Lung (tissue), 12 donors: ENCODE results near the gene ASB18. TPM values are rescaled to one million over a fixed set of nuclear protein-coding genes. Genes with fewer than 3 reads are reported as not detected.

ENCODE experiments used
- ATAC-seq: fragments of 200-7000 bp; cut with Tn5 transposase; one replicate; pipeline ENCODE4 v1.9.1; 2020; ENCODE audit warnings: moderate number of reproducible peaks; ENCODE audit not compliant: insufficient read depth, low FRiP score
- DNase-seq, 3 donors: peaks; one replicate each; pipeline ENCODE4 v3.0.0-alpha.2; 2013 to 2017
- H3K27ac ChIP-seq, 2 donors: one replicate each; pipeline ENCODE4 v1.5.1; 2013; ENCODE audit warnings: mild to moderate bottlenecking in 2 of 2, moderate library complexity in 2 of 2, control low read depth in 1 of 2, inconsistent platforms in 1 of 2, low read depth in 1 of 2, low read length in 1 of 2
- H3K27me3 ChIP-seq, 3 donors: one replicate each; pipeline ENCODE4 v1.5.1; 2013; ENCODE audit warnings: low read length in 2 of 3; ENCODE audit not compliant: control insufficient read depth in 3 of 3, insufficient read depth in 3 of 3
- H3K36me3 ChIP-seq, 4 donors: one replicate each; pipeline ENCODE4 v1.5.1; 2013; ENCODE audit warnings: low read length in 4 of 4, mild to moderate bottlenecking in 1 of 4, moderate library complexity in 1 of 4; ENCODE audit not compliant: control insufficient read depth in 4 of 4, insufficient read depth in 4 of 4
- H3K4me1 ChIP-seq, 5 donors: one replicate each; pipeline ENCODE4 v1.5.1; 2013; ENCODE audit warnings: low read length in 5 of 5, mild to moderate bottlenecking in 2 of 5, moderate library complexity in 1 of 5; ENCODE audit not compliant: control insufficient read depth in 5 of 5, insufficient read depth in 5 of 5
- H3K4me3 ChIP-seq: one replicate; pipeline ENCODE4 v1.5.1; 2013; ENCODE audit warnings: mild to moderate bottlenecking, control low read depth, moderate library complexity
- H3K9ac ChIP-seq, 2 donors: one replicate each; pipeline ENCODE4 v1.5.1; 2013; ENCODE audit warnings: low read length in 2 of 2, control low read depth in 1 of 2; ENCODE audit not compliant: insufficient read depth in 1 of 2
- H3K9me3 ChIP-seq, 4 donors: one replicate each; pipeline ENCODE4 v1.5.1; 2013; ENCODE audit warnings: low read length in 3 of 4, mild to moderate bottlenecking in 1 of 4, moderate library complexity in 1 of 4; ENCODE audit not compliant: control insufficient read depth in 4 of 4, insufficient read depth in 3 of 4
- WGBS, 2 donors: extraction: QIAGEN DNeasy Blood & Tissue Kit; methylation state at CpG; one replicate each; pipeline ENCODE4 v1.1.7; 2013; 5-methylcytosine and 5-hydroxymethylcytosine counted together
- polyA plus RNA-seq, 2 donors: library from polyadenylated mRNA; stranded (reverse); fragments of 200-250 nt; gene quantifications; one replicate each; pipeline ENCODE4 v1.2.1, GENCODE V29; 2013
- total RNA-seq, 2 donors: library from RNA; depleted of rRNA in 1 of 2; stranded (reverse); fragments of >200 nt in 1 of 2; gene quantifications; one replicate each; pipeline ENCODE4 v1.2.1, GENCODE V29; 2014 to 2021
- TF ChIP-seq, protein P1 (sequence below): IDR thresholded peaks from 2 replicates; pipeline ENCODE4 v1.5.1; 2012; ENCODE audit warnings: mild to moderate bottlenecking; ENCODE audit errors: control extremely low read depth, extremely low read depth
- donor health status: control.
- donor health status: control.
- donor health status: Bipolar disorder and iron deficiency.
- donor health status: healthy.
- donor health status: DM: yes; HTN: yes; CAD: no.

ASB18 gene
- total and polyA plus RNA-seq, 4 donors, result not detected

DNA sequence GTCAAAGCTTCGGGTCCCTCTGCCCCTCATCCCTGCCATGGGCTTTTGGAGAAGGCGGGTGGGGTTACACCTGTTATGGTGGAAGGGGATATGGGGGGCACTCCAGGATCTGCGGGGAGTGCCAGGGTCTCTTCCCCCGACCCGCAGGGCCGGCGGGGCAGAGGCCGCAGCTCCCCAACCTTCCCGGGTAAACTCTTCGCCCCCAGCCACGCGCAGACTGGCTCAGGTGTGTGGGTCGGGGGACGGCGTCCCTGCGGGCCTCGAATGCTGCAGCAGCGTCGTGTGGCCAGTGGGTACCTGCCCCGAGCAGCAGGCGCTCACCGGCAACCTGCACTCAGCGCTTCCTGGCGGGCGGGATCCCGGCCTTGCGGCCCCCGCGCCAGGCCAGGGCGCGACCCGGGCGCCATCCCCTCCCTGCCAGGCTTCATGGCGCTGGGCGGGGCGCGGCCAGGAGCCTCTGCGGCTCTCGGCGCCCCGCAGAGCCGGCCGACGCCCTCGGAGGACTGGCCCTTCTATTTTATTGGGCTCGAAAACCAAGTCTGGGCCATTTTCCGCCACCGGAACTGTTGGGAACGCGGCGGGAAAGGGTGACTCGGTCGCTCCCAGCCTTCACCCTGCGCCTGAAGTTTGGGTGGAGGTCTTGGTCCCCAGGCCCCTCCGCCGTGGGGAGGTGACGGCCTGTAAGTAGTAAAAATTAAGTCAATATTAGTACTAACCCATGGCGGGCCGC is 100.6 kb downstream of the ASB18 start:
- Histone ChIP-seq H3K4me3 (no peak overlapping the region), H3K27me3 (peaks cover 24 to 71% (median 63%) of the 10 kb centered on the region in 3 donors), H3K27ac (no peak overlapping the region), H3K9me3 (no peaks in the 10 kb centered on the region), H3K36me3 (no peaks in the 10 kb centered on the region), H3K9ac (no peak overlapping the region), H3K4me1 (peaks cover 0 to 24% (median 22%) of the 10 kb centered on the region in 5 donors)
- WGBS, 2 donors, result 5 to 10% methylated on average over 47 to 59 of the region's 59 CpGs
- TF ChIP-seq, protein P1, sequence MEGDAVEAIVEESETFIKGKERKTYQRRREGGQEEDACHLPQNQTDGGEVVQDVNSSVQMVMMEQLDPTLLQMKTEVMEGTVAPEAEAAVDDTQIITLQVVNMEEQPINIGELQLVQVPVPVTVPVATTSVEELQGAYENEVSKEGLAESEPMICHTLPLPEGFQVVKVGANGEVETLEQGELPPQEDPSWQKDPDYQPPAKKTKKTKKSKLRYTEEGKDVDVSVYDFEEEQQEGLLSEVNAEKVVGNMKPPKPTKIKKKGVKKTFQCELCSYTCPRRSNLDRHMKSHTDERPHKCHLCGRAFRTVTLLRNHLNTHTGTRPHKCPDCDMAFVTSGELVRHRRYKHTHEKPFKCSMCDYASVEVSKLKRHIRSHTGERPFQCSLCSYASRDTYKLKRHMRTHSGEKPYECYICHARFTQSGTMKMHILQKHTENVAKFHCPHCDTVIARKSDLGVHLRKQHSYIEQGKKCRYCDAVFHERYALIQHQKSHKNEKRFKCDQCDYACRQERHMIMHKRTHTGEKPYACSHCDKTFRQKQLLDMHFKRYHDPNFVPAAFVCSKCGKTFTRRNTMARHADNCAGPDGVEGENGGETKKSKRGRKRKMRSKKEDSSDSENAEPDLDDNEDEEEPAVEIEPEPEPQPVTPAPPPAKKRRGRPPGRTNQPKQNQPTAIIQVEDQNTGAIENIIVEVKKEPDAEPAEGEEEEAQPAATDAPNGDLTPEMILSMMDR, result no peak
- ATAC-seq (no peak), DNase-seq (no peak)

DNA sequence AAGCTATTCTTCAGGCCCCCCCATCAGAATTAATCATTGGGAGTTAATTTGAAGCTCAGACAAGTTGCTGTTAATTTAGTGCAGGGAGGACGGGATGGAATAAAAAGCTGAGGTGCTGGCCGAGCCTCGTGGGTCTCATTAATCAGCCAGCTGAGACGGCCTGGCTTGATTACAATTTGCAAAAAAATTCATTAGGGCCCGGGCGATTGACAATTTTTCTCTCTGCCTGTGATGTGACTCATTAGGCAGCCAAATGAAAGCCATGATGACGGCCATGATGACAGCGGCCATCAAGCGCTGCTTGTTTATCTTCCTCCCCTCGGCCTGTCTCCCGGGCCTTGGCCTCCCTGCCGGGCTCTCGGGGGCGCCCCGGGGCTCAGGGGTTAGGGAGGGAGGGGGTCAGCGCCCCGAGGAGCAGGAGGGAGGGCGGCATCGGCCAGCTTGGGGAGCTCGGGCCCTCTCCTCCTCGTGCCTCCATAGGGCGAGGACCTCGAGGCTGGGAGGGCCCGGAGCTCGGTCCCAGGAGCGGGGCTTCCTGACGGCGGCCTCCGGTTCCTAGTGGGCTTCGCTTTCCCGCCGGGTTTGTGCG is 101.2 kb downstream of the ASB18 start:
- Histone ChIP-seq H3K36me3 (no peaks in the 10 kb centered on the region), H3K27me3 (peaks cover 18 to 78% (median 69%) of the 10 kb centered on the region in 3 donors), H3K9ac (no peak overlapping the region), H3K4me1 (peaks cover 0 to 24% (median 18%) of the 10 kb centered on the region in 5 donors), H3K27ac (no peak overlapping the region), H3K4me3 (no peak overlapping the region), H3K9me3 (no peaks in the 10 kb centered on the region)
- 17 to 28% methylated on average over 24 to 33 of the region's 33 CpGs for WGBS, 2 donors
- no peak for ATAC-seq
- TF ChIP-seq, protein P1, result no peak
- no peak for DNase-seq

- H3K4me3 ChIP-seq, result no peak overlapping the region
- TF ChIP-seq, protein P1, result no peak
- no peaks in the 10 kb centered on the region for H3K36me3 ChIP-seq
- DNase-seq (no peak), ATAC-seq (no peak)
- no peak overlapping the region for H3K9ac ChIP-seq
- no peaks in the 10 kb centered on the region for H3K9me3 ChIP-seq
- peaks cover 0 to 24% (median 11%) of the 10 kb centered on the region in 5 donors for H3K4me1 ChIP-seq
- no peak overlapping the region for H3K27ac ChIP-seq
- peaks cover 12 to 85% (median 75%) of the 10 kb centered on the region in 3 donors for H3K27me3 ChIP-seq
- 43 to 55% methylated on average over 16 of the region's 16 CpGs for whole genome bisulfite sequencing, 2 donors
These were observed 102.0 kb downstream of the ASB18 start for GRCh38 chr2:236162031-236162845.
